ENCODE data around the gene STN1. TPM values are rescaled to one million over a fixed set of nuclear protein-coding genes. Genes with fewer than 3 reads are reported as not detected.

STN1 gene
- total RNA-seq, 1 donor: 28.7 TPM

DNA sequence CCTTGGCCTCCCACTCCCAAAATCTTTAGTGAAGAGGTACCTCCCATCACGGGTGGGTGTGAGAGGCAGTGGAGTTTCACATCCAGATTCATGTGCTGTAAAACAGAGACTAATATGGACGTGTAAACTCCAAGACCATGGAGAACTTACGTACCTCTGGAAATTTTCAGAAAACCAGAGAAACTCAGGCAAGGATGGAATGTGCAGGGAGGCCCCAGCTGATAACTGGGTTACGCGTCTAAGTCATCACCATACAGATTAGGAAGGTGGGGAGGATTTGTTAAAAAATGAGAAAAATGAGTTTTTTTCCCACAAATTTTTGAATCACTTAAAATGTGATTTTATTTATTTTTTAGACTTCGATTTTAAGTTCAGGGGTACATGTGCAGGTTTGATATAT, 16.3 kb upstream of the STN1 start:
- no peaks in the 10 kb centered on the region for H3K9me3 ChIP-seq (ENCODE audit: low read depth, low read length)
- no peaks in the 10 kb centered on the region for H3K27me3 ChIP-seq (ENCODE audit: insufficient read depth, low read length)

DNA sequence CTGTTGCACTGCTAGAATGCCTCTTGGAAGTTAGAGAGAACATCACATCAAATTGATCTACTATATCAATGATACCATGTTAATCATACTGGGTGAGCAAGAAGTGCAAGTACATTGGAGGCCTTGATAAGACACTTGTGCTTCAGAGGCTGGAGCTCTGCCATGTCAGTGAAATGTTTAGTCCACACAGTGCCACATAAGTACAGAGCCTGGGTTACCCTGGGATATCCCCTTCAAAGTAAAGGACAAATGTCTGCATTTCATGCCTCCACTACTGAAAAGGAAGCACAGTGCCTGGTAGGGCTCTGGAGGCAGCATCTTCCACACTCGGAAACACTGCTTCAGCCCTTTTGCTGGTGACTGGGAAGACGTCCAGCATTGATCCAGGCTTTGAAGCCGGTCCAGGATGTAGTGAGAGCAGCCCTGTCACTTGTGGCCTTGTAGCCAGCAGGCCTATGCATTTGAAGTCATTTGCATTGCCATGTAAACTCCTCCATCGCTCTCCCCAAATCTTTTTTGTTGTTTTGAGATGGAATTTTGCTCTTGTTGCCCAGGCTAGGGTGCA, 15.7 kb upstream of the STN1 start:
- no peak overlapping the region for H3K4me3 ChIP-seq (ENCODE audit: low read length)
- H3K9me3 ChIP-seq (ENCODE audit: low read depth, low read length): no peaks in the 10 kb centered on the region
- no peaks in the 10 kb centered on the region for H3K27me3 ChIP-seq (ENCODE audit: insufficient read depth, low read length)
- no peaks in the 10 kb centered on the region for H3K4me1 ChIP-seq (ENCODE audit: insufficient read depth, low read length)

More for the DNA sequence above, 16.3 kb upstream of the STN1 start:
- no peaks in the 10 kb centered on the region for H3K4me1 ChIP-seq (ENCODE audit: insufficient read depth, low read length)
- no peak overlapping the region for H3K4me3 ChIP-seq (ENCODE audit: low read length)

DNA sequence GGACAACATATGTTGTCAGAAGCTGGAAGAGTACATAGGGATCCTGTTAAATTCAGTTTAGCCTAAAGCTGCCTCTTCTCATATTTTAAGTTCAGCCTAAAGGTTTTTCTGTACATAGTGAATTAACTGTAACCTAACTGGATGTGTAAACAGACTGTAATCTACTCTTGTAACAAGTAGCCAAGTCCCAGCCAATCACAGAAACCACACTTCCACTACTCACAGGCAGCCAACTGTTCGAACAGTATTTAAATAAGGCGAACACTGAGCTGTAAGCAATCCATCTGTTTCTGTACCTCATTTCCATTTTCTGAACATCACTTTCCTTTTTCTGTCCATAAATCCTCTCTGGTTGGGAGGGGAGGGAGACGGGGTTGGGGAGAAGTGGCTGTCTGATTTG, 15.0 kb upstream of the STN1 start:
- no peaks in the 10 kb centered on the region for H3K4me1 ChIP-seq (ENCODE audit: insufficient read depth, low read length)
- H3K9me3 ChIP-seq (ENCODE audit: low read depth, low read length): no peaks in the 10 kb centered on the region
- no peak overlapping the region for H3K4me3 ChIP-seq (ENCODE audit: low read length)
- no peaks in the 10 kb centered on the region for H3K27me3 ChIP-seq (ENCODE audit: insufficient read depth, low read length)

DNA sequence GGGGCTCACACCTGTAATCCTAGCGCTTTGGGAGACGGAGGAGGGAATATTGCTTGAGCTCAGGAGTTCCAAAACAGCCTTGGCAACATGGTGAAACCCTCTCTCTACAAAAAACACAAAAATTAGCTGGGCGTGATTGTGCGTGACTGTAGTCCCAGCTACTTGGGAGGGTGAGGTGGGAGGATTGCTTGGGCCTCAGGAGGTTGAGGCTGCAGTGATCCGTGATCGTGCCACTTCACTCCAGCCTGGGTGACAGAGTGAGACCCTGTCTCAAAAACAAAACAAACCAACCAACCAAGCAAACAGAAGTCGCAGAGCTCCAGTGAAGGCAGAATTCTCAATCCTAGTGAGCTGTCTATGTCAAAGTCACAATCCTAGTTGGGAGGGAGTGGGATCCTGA, 14.3 kb upstream of the STN1 start:
- no peaks in the 10 kb centered on the region for H3K27me3 ChIP-seq (ENCODE audit: insufficient read depth, low read length)

DNA sequence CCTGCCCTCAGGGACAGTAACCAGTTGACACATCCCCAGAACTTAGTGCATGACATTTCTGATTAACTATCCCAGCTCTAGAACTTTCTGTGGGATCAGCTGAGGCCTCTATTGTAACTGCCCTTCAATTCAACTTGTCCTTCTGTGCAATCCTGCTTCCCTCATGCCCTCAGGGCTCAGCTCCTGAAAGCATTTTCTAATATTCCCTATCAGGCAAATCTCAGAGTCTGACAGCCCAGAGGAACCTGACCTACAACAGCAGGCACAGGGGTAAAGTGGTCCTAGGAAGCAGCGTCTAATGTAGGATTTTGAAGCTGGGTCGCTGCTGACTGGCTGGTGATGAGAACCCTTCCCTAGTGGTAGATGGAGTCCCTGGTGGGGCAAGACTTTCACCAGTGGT, 13.6 kb upstream of the STN1 start:
- H3K4me1 ChIP-seq (ENCODE audit: insufficient read depth, low read length): no peaks in the 10 kb centered on the region

More for the DNA sequence above, 14.3 kb upstream of the STN1 start:
- Histone ChIP-seq H3K4me1 (ENCODE audit: insufficient read depth, low read length) (no peaks in the 10 kb centered on the region), H3K4me3 (ENCODE audit: low read length) (no peak overlapping the region), H3K9me3 (ENCODE audit: low read depth, low read length) (no peaks in the 10 kb centered on the region)

DNA sequence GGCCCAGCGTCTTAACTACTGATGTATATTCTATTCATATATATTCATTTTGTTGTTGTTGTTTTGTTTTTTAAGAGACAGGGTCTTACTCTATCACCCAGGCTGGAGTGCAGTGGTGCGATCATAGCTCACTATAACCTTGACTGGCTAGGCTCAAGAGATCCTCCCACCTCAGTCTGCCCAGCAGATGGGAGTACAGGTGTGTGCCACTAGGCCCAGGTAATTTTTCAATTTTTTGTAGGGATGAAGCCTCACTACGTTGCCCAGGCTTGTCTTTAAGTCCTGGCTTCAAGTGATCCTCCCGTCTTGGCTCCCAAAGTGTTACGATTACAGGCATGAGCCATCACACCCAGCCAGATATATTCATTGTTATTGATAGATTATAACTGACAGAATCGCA, 12.9 kb upstream of the STN1 start:
- no peaks in the 10 kb centered on the region for H3K4me1 ChIP-seq (ENCODE audit: insufficient read depth, low read length)
- H3K4me3 ChIP-seq (ENCODE audit: low read length): no peak overlapping the region
- H3K9me3 ChIP-seq (ENCODE audit: low read depth, low read length): no peaks in the 10 kb centered on the region
- H3K27me3 ChIP-seq (ENCODE audit: insufficient read depth, low read length): no peaks in the 10 kb centered on the region

More for the DNA sequence above, 13.6 kb upstream of the STN1 start:
- H3K27me3 ChIP-seq (ENCODE audit: insufficient read depth, low read length): no peaks in the 10 kb centered on the region
- H3K4me3 ChIP-seq (ENCODE audit: low read length): no peak overlapping the region
- no peaks in the 10 kb centered on the region for H3K9me3 ChIP-seq (ENCODE audit: low read depth, low read length)

DNA sequence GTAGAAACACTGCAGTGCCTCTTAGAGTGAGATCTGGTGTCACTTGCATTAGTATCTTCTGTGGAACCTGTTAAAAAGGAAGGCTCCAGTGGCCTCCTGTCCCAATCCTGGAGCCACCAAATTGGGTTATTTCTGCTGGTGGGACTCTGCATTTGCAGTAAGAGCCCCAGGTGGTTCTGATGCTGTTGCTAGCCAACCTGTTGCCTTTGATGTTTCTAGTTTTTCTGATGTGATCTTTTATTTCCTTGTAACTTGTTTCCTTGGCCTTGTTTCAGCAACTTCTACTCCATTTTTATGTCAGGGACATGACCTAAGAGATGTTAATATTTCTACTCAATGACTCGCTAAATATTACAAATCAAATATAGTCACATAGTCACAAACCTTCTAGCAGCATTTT, 12.5 kb upstream of the STN1 start:
- Histone ChIP-seq H3K27me3 (ENCODE audit: insufficient read depth, low read length) (no peaks in the 10 kb centered on the region), H3K9me3 (ENCODE audit: low read depth, low read length) (no peaks in the 10 kb centered on the region), H3K4me1 (ENCODE audit: insufficient read depth, low read length) (no peaks in the 10 kb centered on the region), H3K4me3 (ENCODE audit: low read length) (no peak overlapping the region)

DNA sequence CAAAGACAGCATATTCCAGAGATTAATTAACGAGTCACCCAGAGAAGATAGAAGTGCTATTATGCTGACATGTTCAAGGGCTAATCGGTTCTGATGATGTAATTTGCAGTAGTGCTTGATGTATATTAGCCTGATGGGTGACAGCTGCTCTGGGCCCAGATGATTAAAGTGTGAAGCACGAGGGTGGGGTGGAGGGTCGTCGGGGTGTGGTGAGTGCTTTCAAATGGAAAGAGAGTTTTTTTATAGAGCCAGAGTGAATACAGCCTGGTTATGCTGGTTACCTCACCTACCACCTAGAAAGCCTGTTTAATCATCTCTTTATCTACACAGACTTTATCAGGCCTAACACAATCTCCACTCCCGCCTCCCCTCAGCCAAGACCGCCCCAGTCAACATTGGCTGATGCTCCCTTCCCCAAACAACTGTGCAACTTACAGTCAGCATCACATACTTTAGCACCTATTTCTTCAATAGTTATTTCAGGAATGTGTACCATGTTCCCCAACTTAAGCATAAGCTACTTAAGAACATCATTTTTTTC, 11.5 kb upstream of the STN1 start:
- no peaks in the 10 kb centered on the region for H3K4me1 ChIP-seq (ENCODE audit: insufficient read depth, low read length)
- H3K9me3 ChIP-seq (ENCODE audit: low read depth, low read length): no peaks in the 10 kb centered on the region
- no peak overlapping the region for H3K4me3 ChIP-seq (ENCODE audit: low read length)
- H3K27me3 ChIP-seq (ENCODE audit: insufficient read depth, low read length): no peaks in the 10 kb centered on the region

DNA sequence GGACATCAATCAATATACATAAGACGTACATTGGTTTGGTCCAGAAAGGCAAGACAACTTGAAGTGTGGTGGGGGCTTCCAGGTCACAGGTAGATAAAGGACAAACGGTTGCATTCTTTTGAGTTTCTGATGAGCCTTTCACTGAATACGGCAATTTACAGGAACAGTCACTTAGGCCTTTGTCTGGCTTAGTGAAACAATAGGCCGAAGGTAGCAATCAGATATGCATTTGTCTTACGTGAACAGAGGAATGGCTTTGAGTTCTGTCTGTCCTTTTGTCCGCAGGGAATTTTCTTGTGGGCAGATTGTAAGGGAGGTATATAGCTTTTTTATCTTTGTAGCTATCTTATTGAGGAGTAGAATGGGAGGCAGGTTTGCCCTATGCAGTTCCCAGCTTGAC, 10.8 kb upstream of the STN1 start:
- H3K9me3 ChIP-seq (ENCODE audit: low read depth, low read length): no peaks in the 10 kb centered on the region
- H3K27me3 ChIP-seq (ENCODE audit: insufficient read depth, low read length): no peaks in the 10 kb centered on the region
- no peaks in the 10 kb centered on the region for H3K4me1 ChIP-seq (ENCODE audit: insufficient read depth, low read length)
- H3K4me3 ChIP-seq (ENCODE audit: low read length): no peak overlapping the region

DNA sequence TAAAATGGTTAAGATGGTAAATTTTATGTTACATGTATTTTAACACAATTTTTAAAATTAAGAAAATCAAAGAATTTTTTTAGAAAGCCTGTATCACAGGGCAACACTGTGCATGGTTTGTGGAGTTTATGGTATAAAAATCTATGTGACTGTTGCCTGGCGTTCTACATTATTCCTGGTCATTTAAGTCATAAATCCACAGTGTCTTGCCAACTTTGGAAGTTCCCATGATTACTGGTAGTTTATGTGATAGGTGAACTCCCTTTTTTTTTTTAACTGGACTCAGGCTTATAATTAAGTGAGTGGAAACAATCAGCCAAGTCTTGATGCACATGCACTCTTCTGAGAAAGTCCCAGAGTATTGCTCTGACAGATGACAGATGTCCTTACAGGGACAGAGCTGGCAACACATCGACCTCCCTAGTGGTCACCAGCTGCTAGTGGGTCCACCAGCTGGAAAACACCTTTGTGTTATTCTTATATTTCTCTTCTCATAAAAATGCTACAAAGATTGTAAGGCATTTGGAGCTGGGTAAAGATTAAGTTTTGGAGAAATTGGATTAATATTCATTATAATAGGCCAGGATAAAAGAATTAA, 8.8 kb upstream of the STN1 start:
- Histone ChIP-seq H3K4me3 (ENCODE audit: low read length) (no peak overlapping the region), H3K4me1 (ENCODE audit: insufficient read depth, low read length) (peaks cover 2% of the 10 kb centered on the region), H3K27me3 (ENCODE audit: insufficient read depth, low read length) (no peaks in the 10 kb centered on the region), H3K9me3 (ENCODE audit: low read depth, low read length) (no peaks in the 10 kb centered on the region)

DNA sequence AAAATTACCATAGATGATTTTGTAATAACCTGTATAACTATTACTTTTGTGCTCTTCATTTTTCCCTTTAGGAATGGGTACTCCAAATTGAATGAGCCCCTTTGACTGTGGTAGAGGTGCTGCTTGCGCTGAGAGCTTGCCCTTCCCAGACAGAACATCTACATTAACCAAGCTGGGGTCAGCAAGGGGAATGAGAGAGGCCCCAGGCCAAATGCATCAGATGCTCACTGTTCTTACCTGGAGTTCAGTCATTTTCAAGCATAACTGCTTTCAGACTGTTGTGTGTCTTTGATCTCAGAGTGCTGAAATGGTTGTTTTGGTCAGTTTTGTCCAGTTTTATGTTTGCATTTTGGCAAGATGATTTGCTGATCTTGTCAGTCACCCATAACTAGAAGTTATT, 7.6 kb upstream of the STN1 start:
- H3K27me3 ChIP-seq (ENCODE audit: insufficient read depth, low read length): no peaks in the 10 kb centered on the region
- H3K9me3 ChIP-seq (ENCODE audit: low read depth, low read length): no peaks in the 10 kb centered on the region
- H3K4me1 ChIP-seq (ENCODE audit: insufficient read depth, low read length): peaks cover 9% of the 10 kb centered on the region
- no peak overlapping the region for H3K4me3 ChIP-seq (ENCODE audit: low read length)

DNA sequence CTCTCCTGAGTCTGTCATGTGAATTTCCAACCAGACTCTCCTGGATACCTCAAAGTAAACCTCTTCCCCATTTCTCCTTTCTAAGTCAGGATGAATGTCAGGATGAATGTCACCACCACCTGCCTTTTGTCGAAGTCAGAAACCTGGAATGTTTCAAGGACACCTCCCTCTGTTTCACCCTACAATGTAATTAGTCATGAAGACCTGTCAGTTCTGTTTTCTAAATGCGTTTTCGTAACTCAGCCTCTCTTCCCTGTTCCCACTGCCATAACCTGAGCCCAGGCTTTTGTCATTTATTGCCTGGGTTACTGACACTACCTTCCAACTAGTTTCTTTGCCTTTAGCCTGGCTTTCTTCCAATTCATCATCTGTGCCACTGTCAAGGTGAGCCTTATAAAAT, 5.5 kb upstream of the STN1 start:
- H3K4me1 ChIP-seq (ENCODE audit: insufficient read depth, low read length): peaks cover 16% of the 10 kb centered on the region
- no peaks in the 10 kb centered on the region for H3K27me3 ChIP-seq (ENCODE audit: insufficient read depth, low read length)
- H3K9me3 ChIP-seq (ENCODE audit: low read depth, low read length): no peaks in the 10 kb centered on the region
- H3K4me3 ChIP-seq (ENCODE audit: low read length): no peak overlapping the region

DNA sequence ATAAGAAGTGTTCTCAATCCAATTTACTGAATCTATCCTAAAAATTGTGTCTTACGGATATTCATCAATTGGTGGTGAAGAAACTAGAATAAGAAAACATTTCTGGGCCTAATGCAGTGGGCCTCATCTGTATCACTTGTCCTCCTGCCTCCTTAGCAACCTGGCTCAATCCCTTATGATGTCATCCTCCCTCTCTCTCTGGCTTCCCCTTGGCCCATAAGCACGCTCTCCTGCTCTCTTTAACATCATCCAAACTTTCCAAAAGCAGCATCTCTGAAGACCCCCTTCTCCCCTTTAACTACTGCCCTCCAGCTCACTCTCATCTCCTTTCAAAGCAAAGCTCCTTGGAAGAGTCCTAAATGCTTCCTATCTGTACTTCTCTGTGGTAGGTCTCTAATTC, 4.7 kb upstream of the STN1 start:
- H3K9me3 ChIP-seq (ENCODE audit: low read depth, low read length): no peaks in the 10 kb centered on the region
- no peak overlapping the region for H3K4me3 ChIP-seq (ENCODE audit: low read length)
- no peaks in the 10 kb centered on the region for H3K27me3 ChIP-seq (ENCODE audit: insufficient read depth, low read length)
- H3K4me1 ChIP-seq (ENCODE audit: insufficient read depth, low read length): peaks cover 19% of the 10 kb centered on the region

DNA sequence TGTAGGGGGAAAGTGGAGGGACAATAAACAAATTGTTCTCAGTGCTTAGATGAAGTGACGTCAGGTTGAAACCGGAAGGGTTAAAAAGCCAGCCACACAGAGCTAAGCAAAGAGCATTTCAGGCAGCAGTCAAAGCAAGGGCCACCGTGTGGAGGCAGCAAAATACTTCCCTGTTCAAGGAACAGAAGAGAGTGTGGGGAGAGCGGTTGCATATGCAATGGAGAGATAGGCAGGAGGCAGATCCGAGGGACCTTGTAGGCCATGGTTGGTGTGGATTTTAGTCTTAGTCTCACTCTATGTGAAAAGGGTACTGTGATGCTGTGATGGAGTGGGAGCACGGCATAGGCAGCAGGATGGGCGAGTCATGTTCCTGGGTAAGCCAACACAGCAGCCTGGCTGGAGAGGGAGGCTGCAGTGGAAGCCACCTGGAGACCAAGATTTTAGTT, 3.8 kb upstream of the STN1 start:
- peaks cover 28% of the 10 kb centered on the region for H3K4me1 ChIP-seq (ENCODE audit: insufficient read depth, low read length)
- no peaks in the 10 kb centered on the region for H3K27me3 ChIP-seq (ENCODE audit: insufficient read depth, low read length)
- H3K4me3 ChIP-seq (ENCODE audit: low read length): no peak overlapping the region
- H3K9me3 ChIP-seq (ENCODE audit: low read depth, low read length): no peaks in the 10 kb centered on the region

DNA sequence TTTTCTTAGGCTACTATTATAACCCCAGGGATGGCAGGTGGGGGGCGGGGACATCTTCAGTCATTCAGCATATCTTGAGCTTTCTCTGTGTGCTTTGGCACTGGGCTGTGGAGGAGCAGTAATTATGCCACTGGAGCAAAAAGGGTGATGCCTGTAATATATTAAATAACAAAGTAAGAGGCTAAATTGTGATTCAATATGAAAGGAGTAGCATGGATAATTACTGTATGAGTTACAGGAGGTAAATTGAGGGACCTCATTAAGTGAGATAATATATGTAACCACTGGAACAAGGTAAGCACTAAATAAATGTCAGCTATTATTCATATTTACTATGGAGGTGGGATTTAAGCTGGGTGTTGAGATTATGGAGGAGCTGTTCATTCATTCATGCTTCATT, 3.3 kb upstream of the STN1 start:
- H3K9me3 ChIP-seq (ENCODE audit: low read depth, low read length): no peaks in the 10 kb centered on the region
- no peaks in the 10 kb centered on the region for H3K27me3 ChIP-seq (ENCODE audit: insufficient read depth, low read length)
- H3K4me1 ChIP-seq (ENCODE audit: insufficient read depth, low read length): peaks cover 33% of the 10 kb centered on the region
- H3K4me3 ChIP-seq (ENCODE audit: low read length): no peak overlapping the region

DNA sequence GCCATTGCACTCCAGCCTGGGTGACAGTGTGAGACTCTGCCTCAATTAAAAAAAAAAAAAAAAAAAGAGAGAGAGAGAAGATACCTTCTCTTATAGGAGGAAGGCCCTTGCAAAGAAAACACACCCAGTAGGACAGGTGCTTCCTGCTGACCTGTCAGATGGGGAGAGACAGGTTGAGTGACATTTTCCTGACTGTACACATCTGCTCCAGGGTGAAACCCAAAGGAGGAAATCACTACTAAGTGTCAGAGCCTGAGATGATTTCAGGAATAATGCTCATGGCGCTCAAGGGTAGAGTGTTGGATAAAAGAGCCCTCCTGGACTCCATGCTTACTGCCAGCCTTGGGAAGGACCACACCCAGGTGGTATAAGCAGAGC, 1.7 kb upstream of the STN1 start:
- peaks cover 49% of the 10 kb centered on the region for H3K4me1 ChIP-seq (ENCODE audit: insufficient read depth, low read length)
- H3K4me3 ChIP-seq (ENCODE audit: low read length): no peak overlapping the region
- no peaks in the 10 kb centered on the region for H3K27me3 ChIP-seq (ENCODE audit: insufficient read depth, low read length)
- H3K9me3 ChIP-seq (ENCODE audit: low read depth, low read length): no peaks in the 10 kb centered on the region
